ENCODE measurements around the gene MOBP. TPM values are rescaled to one million over a fixed set of nuclear protein-coding genes. Genes with fewer than 3 reads are reported as not detected.

MOBP gene
- total RNA-seq, 1 experiment from 2014 or later: not detected

DNA sequence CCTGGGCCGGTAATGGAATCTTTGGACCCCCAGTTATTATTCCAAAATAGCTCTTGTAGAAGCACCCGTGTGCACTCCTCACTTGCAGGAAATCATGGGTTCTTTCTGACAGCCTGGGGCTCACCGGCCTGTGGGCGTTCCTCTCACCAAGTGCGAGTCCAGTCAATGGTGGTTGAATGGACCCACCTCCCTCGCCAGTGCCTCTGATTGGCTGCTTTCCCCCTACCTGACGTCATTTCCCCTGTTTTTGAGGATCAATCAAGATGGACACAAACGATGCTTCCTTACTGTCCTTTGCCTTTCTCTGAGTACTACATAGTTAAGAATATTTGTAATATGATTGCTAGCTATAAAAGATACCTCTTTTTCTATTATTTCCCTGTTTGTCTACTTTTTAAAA, 18.1 kb downstream of the MOBP start:
- no TSS peak for BruUV-seq (replicated peaks)
- CTCF ChIA-PET: no interaction called here
- Histone ChIP-seq H3K4me2 (ENCODE audit: low read length) (no peak overlapping the region), H3K27me3 (ENCODE audit: low read length) (peaks cover 66% of the 10 kb centered on the region), H3K4me1 (ENCODE audit: insufficient read depth, low read length) (no peaks in the 10 kb centered on the region), H4K20me1 (ENCODE audit: low read length) (no peaks in the 10 kb centered on the region), H3K27ac (ENCODE audit: low read length) (no peak overlapping the region), H3F3A (ENCODE audit: low read length, unreplicated experiment) (no peaks in the 10 kb centered on the region), H3K9me2 (replicated peaks; ENCODE audit: low read length) (no peaks in the 10 kb centered on the region), H3K9ac (ENCODE audit: low read length) (no peak overlapping the region), H3K9me3 (ENCODE audit: low read length) (no peaks in the 10 kb centered on the region), H2AFZ (ENCODE audit: low read length) (no peak overlapping the region), H3K4me3 (ENCODE audit: low read length) (no peak overlapping the region), H3K79me2 (ENCODE audit: low read length) (no peaks in the 10 kb centered on the region), H3K36me3 (ENCODE audit: low read depth, low read length) (no peaks in the 10 kb centered on the region)
- POLR2A ChIA-PET (ENCODE audit: unreplicated experiment): no interaction called here
- ATAC-seq: no peak
- TF ChIP-seq, protein P1, sequence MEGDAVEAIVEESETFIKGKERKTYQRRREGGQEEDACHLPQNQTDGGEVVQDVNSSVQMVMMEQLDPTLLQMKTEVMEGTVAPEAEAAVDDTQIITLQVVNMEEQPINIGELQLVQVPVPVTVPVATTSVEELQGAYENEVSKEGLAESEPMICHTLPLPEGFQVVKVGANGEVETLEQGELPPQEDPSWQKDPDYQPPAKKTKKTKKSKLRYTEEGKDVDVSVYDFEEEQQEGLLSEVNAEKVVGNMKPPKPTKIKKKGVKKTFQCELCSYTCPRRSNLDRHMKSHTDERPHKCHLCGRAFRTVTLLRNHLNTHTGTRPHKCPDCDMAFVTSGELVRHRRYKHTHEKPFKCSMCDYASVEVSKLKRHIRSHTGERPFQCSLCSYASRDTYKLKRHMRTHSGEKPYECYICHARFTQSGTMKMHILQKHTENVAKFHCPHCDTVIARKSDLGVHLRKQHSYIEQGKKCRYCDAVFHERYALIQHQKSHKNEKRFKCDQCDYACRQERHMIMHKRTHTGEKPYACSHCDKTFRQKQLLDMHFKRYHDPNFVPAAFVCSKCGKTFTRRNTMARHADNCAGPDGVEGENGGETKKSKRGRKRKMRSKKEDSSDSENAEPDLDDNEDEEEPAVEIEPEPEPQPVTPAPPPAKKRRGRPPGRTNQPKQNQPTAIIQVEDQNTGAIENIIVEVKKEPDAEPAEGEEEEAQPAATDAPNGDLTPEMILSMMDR (conservative IDR thresholded peaks at IDR 0.05; ENCODE audit: low read depth, low read length): no peak
- TF ChIP-seq EZH2phosphoT487 (IDR thresholded peaks at IDR 0.05; ENCODE audit: borderline replicate concordance, low read length) (no peak), EZH2 (IDR thresholded peaks at IDR 0.05; ENCODE audit: low read length, unreplicated experiment) (no peak)
- intact Hi-C loops (cut with micrococcal nuclease): no loop called here
- no peak for DNase-seq

DNA sequence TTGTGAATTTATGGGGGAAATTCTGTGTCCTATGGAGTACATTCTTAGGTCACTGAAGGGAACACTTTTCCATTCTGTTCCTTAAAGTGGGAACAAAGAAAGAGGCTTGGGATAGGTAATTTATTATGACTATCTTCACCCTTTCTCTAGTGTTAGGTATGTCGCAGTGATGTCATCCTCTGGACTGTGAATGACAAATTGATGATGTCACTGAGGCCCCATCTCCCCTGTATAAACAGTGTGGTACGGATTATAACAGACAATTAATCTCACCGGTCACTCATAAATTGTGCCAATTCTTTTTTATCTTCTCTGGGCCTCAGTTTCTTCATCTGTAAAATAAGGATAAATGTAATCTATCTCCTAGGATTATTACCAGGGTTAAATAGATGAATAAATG, 23.5 kb downstream of the MOBP start:
- no peak overlapping the region for H3K9ac ChIP-seq (ENCODE audit: low read length)
- ATAC-seq (no peak), DNase-seq (no peak)
- H3F3A ChIP-seq (ENCODE audit: low read length, unreplicated experiment): no peaks in the 10 kb centered on the region
- no peak for TF ChIP-seq EZH2phosphoT487 (IDR thresholded peaks at IDR 0.05; ENCODE audit: borderline replicate concordance, low read length)
- TF ChIP-seq, protein P1 (conservative IDR thresholded peaks at IDR 0.05; ENCODE audit: low read depth, low read length): no peak
- intact Hi-C loops (cut with micrococcal nuclease): no loop called here
- no peak overlapping the region for H3K4me3 ChIP-seq (ENCODE audit: low read length)
- no peaks in the 10 kb centered on the region for H3K79me2 ChIP-seq (ENCODE audit: low read length)
- BruUV-seq (replicated peaks): no TSS peak
- H3K36me3 ChIP-seq (ENCODE audit: low read depth, low read length): no peaks in the 10 kb centered on the region
- no peaks in the 10 kb centered on the region for H3K9me3 ChIP-seq (ENCODE audit: low read length)
- ChIA-PET POLR2A (ENCODE audit: unreplicated experiment) (no interaction called here), CTCF (no interaction called here)
- H3K27ac ChIP-seq (ENCODE audit: low read length): no peak overlapping the region
- H3K27me3 ChIP-seq (ENCODE audit: low read length): peaks cover 38% of the 10 kb centered on the region
- no peak overlapping the region for H2AFZ ChIP-seq (ENCODE audit: low read length)
- no peaks in the 10 kb centered on the region for H4K20me1 ChIP-seq (ENCODE audit: low read length)
- H3K4me1 ChIP-seq (ENCODE audit: insufficient read depth, low read length): no peaks in the 10 kb centered on the region
- H3K4me2 ChIP-seq (ENCODE audit: low read length): no peak overlapping the region
- no peaks in the 10 kb centered on the region for H3K9me2 ChIP-seq (replicated peaks; ENCODE audit: low read length)

DNA sequence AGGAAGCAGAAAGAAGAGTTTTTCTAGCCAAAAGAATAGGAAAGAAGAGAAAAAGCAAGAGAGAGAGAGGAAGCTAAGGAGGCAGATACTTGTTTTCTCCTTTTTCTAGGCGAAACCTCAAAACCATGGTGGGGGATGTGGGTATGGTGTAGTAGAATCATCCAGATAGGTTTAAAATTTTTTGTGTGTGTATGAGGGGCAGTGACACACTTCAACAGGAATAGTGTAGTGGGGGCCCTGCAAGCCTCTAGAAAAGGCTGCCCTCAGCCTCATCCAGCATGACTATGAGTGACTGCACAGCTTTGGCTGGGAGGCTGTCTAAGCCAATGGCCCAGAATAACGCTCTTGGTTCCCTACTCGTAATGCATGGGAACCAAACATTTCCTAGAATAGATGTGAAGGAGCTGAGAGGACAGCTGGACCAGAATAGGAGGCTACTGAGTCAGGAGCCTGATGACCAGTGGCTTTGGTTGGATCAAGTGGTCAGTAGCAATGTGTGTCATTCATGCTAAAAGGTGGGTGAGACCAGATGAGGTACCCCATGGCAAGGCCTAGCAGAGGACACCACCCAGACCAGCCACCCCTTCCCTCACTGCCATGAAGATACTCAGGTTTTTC, 24.4 kb downstream of the MOBP start:
- intact Hi-C loops (cut with micrococcal nuclease): no loop called here
- ATAC-seq (no peak), DNase-seq (no peak)
- TF ChIP-seq, protein P1 (conservative IDR thresholded peaks at IDR 0.05; ENCODE audit: low read depth, low read length): no peak
- TF ChIP-seq EZH2phosphoT487 (IDR thresholded peaks at IDR 0.05; ENCODE audit: borderline replicate concordance, low read length) (no peak), EZH2 (IDR thresholded peaks at IDR 0.05; ENCODE audit: low read length, unreplicated experiment) (no peak)
- Histone ChIP-seq H3K27ac (ENCODE audit: low read length) (no peak overlapping the region), H3K4me3 (ENCODE audit: low read length) (no peak overlapping the region), H3K79me2 (ENCODE audit: low read length) (no peaks in the 10 kb centered on the region), H3K27me3 (ENCODE audit: low read length) (peaks cover 34% of the 10 kb centered on the region), H3K4me2 (ENCODE audit: low read length) (no peak overlapping the region), H4K20me1 (ENCODE audit: low read length) (no peaks in the 10 kb centered on the region), H3K9me2 (replicated peaks; ENCODE audit: low read length) (no peaks in the 10 kb centered on the region), H3K9me3 (ENCODE audit: low read length) (no peaks in the 10 kb centered on the region), H3K36me3 (ENCODE audit: low read depth, low read length) (no peaks in the 10 kb centered on the region), H3F3A (ENCODE audit: low read length, unreplicated experiment) (no peaks in the 10 kb centered on the region), H3K4me1 (ENCODE audit: insufficient read depth, low read length) (no peaks in the 10 kb centered on the region), H3K9ac (ENCODE audit: low read length) (no peak overlapping the region), H2AFZ (ENCODE audit: low read length) (no peak overlapping the region)
- no TSS peak for BruUV-seq (replicated peaks)
- CTCF ChIA-PET: no interaction called here
- POLR2A ChIA-PET (ENCODE audit: unreplicated experiment): no interaction called here

All from PC-3 (cell line).